Osteoblast (primary cell): ENCODE results near the gene NXPH4. TPM values are rescaled to one million over a fixed set of nuclear protein-coding genes. Genes with fewer than 3 reads are reported as not detected.

Experiments used
- DNase-seq: peaks from one replicate; pipeline ENCODE4 v3.0.0; 2011; ENCODE audit warnings: low spot score, mixed read lengths; ENCODE audit not compliant: insufficient read length; ENCODE audit errors: missing footprints
- H2AFZ ChIP-seq: 2 replicates; pipeline ENCODE4 v1.6.0; 2011; ENCODE audit warnings: mild to moderate bottlenecking, low read length
- H3K27ac ChIP-seq: 2 replicates; pipeline ENCODE4 v1.5.1; 2011; ENCODE audit warnings: mild to moderate bottlenecking, low read depth, low read length, moderate library complexity
- H3K27me3 ChIP-seq: 2 replicates; pipeline ENCODE4 v1.6.0; 2012; ENCODE audit warnings: mild to moderate bottlenecking, control low read depth, inconsistent platforms, low read length, moderate library complexity; ENCODE audit not compliant: insufficient read depth
- H3K36me3 ChIP-seq: 2 replicates; pipeline ENCODE4 v1.5.1; 2011; ENCODE audit warnings: mild to moderate bottlenecking, low read length, control low read depth, moderate library complexity; ENCODE audit not compliant: insufficient read depth
- H3K4me1 ChIP-seq: 2 replicates; pipeline ENCODE4 v1.5.1; 2011; ENCODE audit warnings: mild to moderate bottlenecking, low read length, control low read depth, moderate library complexity; ENCODE audit not compliant: insufficient read depth
- H3K4me2 ChIP-seq: 2 replicates; pipeline ENCODE4 v1.6.0; 2011; ENCODE audit warnings: mild to moderate bottlenecking, low read length; ENCODE audit not compliant: insufficient read depth
- H3K4me3 ChIP-seq: fragments of 200-600 bp; sonication (generic); 3 replicates; pipeline ENCODE4 v1.5.1; 2012; ENCODE audit warnings: mild to moderate bottlenecking, low read length, inconsistent platforms; ENCODE audit not compliant: insufficient read depth
- H3K79me2 ChIP-seq: 2 replicates; pipeline ENCODE4 v1.6.0; 2012; ENCODE audit warnings: mild to moderate bottlenecking, low read length, control low read depth, inconsistent platforms; ENCODE audit not compliant: insufficient read depth
- H3K9me3 ChIP-seq: 2 replicates; pipeline ENCODE4 v1.5.1; 2011; ENCODE audit warnings: low read depth, low read length, control low read depth
- H4K20me1 ChIP-seq: 2 replicates; pipeline ENCODE4 v1.6.0; 2012; ENCODE audit warnings: mild to moderate bottlenecking, low read length, control low read depth; ENCODE audit not compliant: insufficient read depth
- CTCF ChIP-seq: IDR thresholded peaks from 2 replicates; pipeline ENCODE4 v1.5.1; 2011; ENCODE audit warnings: mild to moderate bottlenecking, low read depth, low read length, moderate library complexity; ENCODE audit errors: extremely low read depth
- total RNA-seq: library from RNA; depleted of rRNA; stranded (reverse); fragments of >200 nt; gene quantifications from 2 replicates; pipeline ENCODE4 v1.2.3, GENCODE V29; 2012

Gene NXPH4
- total RNA-seq, 1 donor: 1.1 TPM

- peaks cover 94% of the 10 kb centered on the region for H3K36me3 ChIP-seq
- no peaks in the 10 kb centered on the region for H3K9me3 ChIP-seq
- H3K27me3 ChIP-seq: no peaks in the 10 kb centered on the region
- H3K27ac ChIP-seq: no peak overlapping the region
- DNase-seq: peak; percentile 42
- no peak overlapping the region for H3K4me3 ChIP-seq
- H3K79me2 ChIP-seq: peaks cover 83% of the 10 kb centered on the region
- H3K4me2 ChIP-seq: no peak overlapping the region
- no peak for TF ChIP-seq CTCF
- H3K4me1 ChIP-seq: peaks cover 3% of the 10 kb centered on the region
- peaks cover 58% of the 10 kb centered on the region for H4K20me1 ChIP-seq
- H2AFZ ChIP-seq: no peak overlapping the region
These were observed 36.1 kb upstream of the NXPH4 start for GRCh38 chr12:57180321-57180989.

GRCh38 chr12:57181072-57181471, 35.5 kb upstream of the NXPH4 start:
- Histone ChIP-seq H3K36me3 (peaks cover 94% of the 10 kb centered on the region), H3K4me1 (peaks cover 3% of the 10 kb centered on the region), H2AFZ (no peak overlapping the region), H3K79me2 (peaks cover 83% of the 10 kb centered on the region), H3K27me3 (no peaks in the 10 kb centered on the region), H4K20me1 (peaks cover 60% of the 10 kb centered on the region), H3K4me2 (no peak overlapping the region), H3K27ac (no peak overlapping the region), H3K4me3 (no peak overlapping the region), H3K9me3 (no peaks in the 10 kb centered on the region)
- no peak for TF ChIP-seq CTCF
- peak; percentile 61 for DNase-seq

- no peaks in the 10 kb centered on the region for H3K9me3 ChIP-seq
- H3K79me2 ChIP-seq: peaks cover 83% of the 10 kb centered on the region
- no peak for TF ChIP-seq CTCF
- H2AFZ ChIP-seq: no peak overlapping the region
- peak; percentile 77 for DNase-seq
- no peak overlapping the region for H3K4me2 ChIP-seq
- peaks cover 60% of the 10 kb centered on the region for H4K20me1 ChIP-seq
- peaks cover 94% of the 10 kb centered on the region for H3K36me3 ChIP-seq
- H3K27ac ChIP-seq: no peak overlapping the region
- no peak overlapping the region for H3K4me3 ChIP-seq
- H3K4me1 ChIP-seq: peaks cover 3% of the 10 kb centered on the region
- no peaks in the 10 kb centered on the region for H3K27me3 ChIP-seq
These were observed 34.9 kb upstream of the NXPH4 start for GRCh38 chr12:57181561-57182155.

- Histone ChIP-seq H3K36me3 (peaks cover 94% of the 10 kb centered on the region), H3K27ac (no peak overlapping the region), H3K4me2 (no peak overlapping the region), H3K27me3 (no peaks in the 10 kb centered on the region), H3K79me2 (peaks cover 82% of the 10 kb centered on the region), H4K20me1 (peaks cover 64% of the 10 kb centered on the region), H2AFZ (no peak overlapping the region), H3K4me3 (no peak overlapping the region), H3K9me3 (no peaks in the 10 kb centered on the region), H3K4me1 (no peaks in the 10 kb centered on the region)
- peak; percentile 86 for TF ChIP-seq CTCF
- peak; percentile 100 for DNase-seq
These were observed 33.5 kb upstream of the NXPH4 start for GRCh38 chr12:57182918-57183575.
